H9 (cell line): ENCODE results near the gene AQP7. TPM values are rescaled to one million over a fixed set of nuclear protein-coding genes. Genes with fewer than 3 reads are reported as not detected.

Source experiments
- DNase-seq: peaks from one replicate; pipeline ENCODE4 v3.0.0-alpha.2; 2017
- H2AFZ ChIP-seq: one replicate; pipeline ENCODE4 v1.6.1; 2013; ENCODE audit warnings: mild to moderate bottlenecking, low read length, control low read depth, moderate library complexity
- H2AK5ac ChIP-seq: 2 replicates; pipeline ENCODE4 v1.6.1; 2013; ENCODE audit warnings: low read length, control low read depth, mixed read lengths; ENCODE audit not compliant: insufficient read length
- H2BK120ac ChIP-seq: one replicate; pipeline ENCODE4 v1.6.1; 2013; ENCODE audit warnings: low read depth, mild to moderate bottlenecking, low read length, control low read depth, inconsistent platforms; ENCODE audit not compliant: poor library complexity, severe bottlenecking
- H2BK12ac ChIP-seq: 2 replicates; pipeline ENCODE4 v1.6.1; 2013; ENCODE audit warnings: low read length, control low read depth, mixed read lengths, low read depth; ENCODE audit not compliant: insufficient read length
- H2BK15ac ChIP-seq: 2 replicates; pipeline ENCODE4 v1.6.1; 2013; ENCODE audit warnings: low read depth, low read length, control low read depth
- H2BK20ac ChIP-seq: one replicate; pipeline ENCODE4 v1.6.1; 2013; ENCODE audit warnings: low read depth, mild to moderate bottlenecking, low read length, control low read depth, inconsistent platforms; ENCODE audit not compliant: poor library complexity, severe bottlenecking
- H2BK5ac ChIP-seq: 2 replicates; pipeline ENCODE4 v1.6.1; 2013; ENCODE audit warnings: low read length, control low read depth, mixed read lengths; ENCODE audit not compliant: insufficient read length
- H3K14ac ChIP-seq: 2 replicates; pipeline ENCODE4 v1.6.1; 2013; ENCODE audit warnings: low read length, control low read depth; ENCODE audit not compliant: insufficient read depth
- H3K18ac ChIP-seq: 2 replicates; pipeline ENCODE4 v1.6.1; 2013; ENCODE audit warnings: low read depth, mild to moderate bottlenecking, mixed read lengths, low read length, control low read depth; ENCODE audit not compliant: insufficient read length
- H3K23ac ChIP-seq: 2 replicates; pipeline ENCODE4 v1.6.1; 2013; ENCODE audit warnings: low read length, control low read depth, mixed read lengths, low read depth; ENCODE audit not compliant: insufficient read length
- H3K23me2 ChIP-seq: 2 replicates; pipeline ENCODE4 v1.6.1; 2013; ENCODE audit warnings: low read depth, mild to moderate bottlenecking, mixed read lengths, low read length, control low read depth; ENCODE audit not compliant: insufficient read length, poor library complexity, severe bottlenecking
- H3K27ac ChIP-seq: 2 replicates; pipeline ENCODE4 v1.5.1; 2013; ENCODE audit warnings: low read length, control low read depth, mixed read lengths, low read depth; ENCODE audit not compliant: insufficient read length
- H3K27me3 ChIP-seq: 2 replicates; pipeline ENCODE4 v1.6.1; 2013; ENCODE audit warnings: low read length, control low read depth, inconsistent platforms; ENCODE audit not compliant: insufficient read depth
- H3K4ac ChIP-seq: 2 replicates; pipeline ENCODE4 v1.6.1; 2013; ENCODE audit warnings: low read depth, mild to moderate bottlenecking, control low read depth, inconsistent platforms, low read length, moderate library complexity
- H3K4me1 ChIP-seq: 2 replicates; pipeline ENCODE4 v1.6.1; 2013; ENCODE audit warnings: low read length, control low read depth, inconsistent platforms; ENCODE audit not compliant: insufficient read depth
- H3K4me2 ChIP-seq: 2 replicates; pipeline ENCODE4 v1.6.1; 2013; ENCODE audit warnings: low read length, control low read depth, mixed read lengths; ENCODE audit not compliant: insufficient read length, insufficient read depth
- H3K56ac ChIP-seq: 2 replicates; pipeline ENCODE4 v1.6.1; 2013; ENCODE audit warnings: low read depth, mild to moderate bottlenecking, mixed read lengths, low read length, control low read depth; ENCODE audit not compliant: insufficient read length
- H3K79me1 ChIP-seq: 2 replicates; pipeline ENCODE4 v1.6.1; 2013; ENCODE audit warnings: low read depth, mild to moderate bottlenecking, moderate library complexity, low read length, control low read depth, inconsistent platforms; ENCODE audit not compliant: insufficient read depth, poor library complexity, severe bottlenecking
- H3K79me2 ChIP-seq: 2 replicates; pipeline ENCODE4 v1.6.1; 2013; ENCODE audit warnings: low read length, control low read depth, inconsistent platforms; ENCODE audit not compliant: insufficient read depth
- H3K9ac ChIP-seq: 2 replicates; pipeline ENCODE4 v1.6.1; 2013; ENCODE audit warnings: low read length, control low read depth, mixed read lengths; ENCODE audit not compliant: insufficient read length; ENCODE audit errors: extremely low read depth
- H3K9me3 ChIP-seq: one replicate; pipeline ENCODE4 v1.6.1; 2013; ENCODE audit warnings: low read depth, low read length, inconsistent platforms; ENCODE audit not compliant: control insufficient read depth
- H3T11ph ChIP-seq: one replicate; pipeline ENCODE4 v1.6.1; 2013; ENCODE audit warnings: mild to moderate bottlenecking, low read length, control low read depth, inconsistent platforms
- H4K20me1 ChIP-seq: one replicate; pipeline ENCODE4 v1.6.1; 2013; ENCODE audit not compliant: control insufficient read depth, insufficient read length, insufficient read depth
- H4K5ac ChIP-seq: 2 replicates; pipeline ENCODE4 v1.6.1; 2013; ENCODE audit warnings: low read depth, mild to moderate bottlenecking, mixed read lengths, low read length, control low read depth; ENCODE audit not compliant: insufficient read length
- H4K8ac ChIP-seq: replicated peaks from 2 replicates; pipeline ENCODE4 v1.6.1; 2013; ENCODE audit warnings: low read length, control low read depth, mixed read lengths, low read depth; ENCODE audit not compliant: insufficient read length
- H4K91ac ChIP-seq: 2 replicates; pipeline ENCODE4 v1.6.1; 2013; ENCODE audit warnings: low read depth, mild to moderate bottlenecking, moderate library complexity, mixed read lengths, low read length, control low read depth; ENCODE audit not compliant: insufficient read length
- H3K27ac Mint-ChIP-seq, 3 experiments: 2 replicates in 2 of 3; 3 replicates in 1 of 3; pipeline ENCODE4 v1.8.0; 2020 to 2021; ENCODE audit warnings: mixed read lengths in 3 of 3, mild to moderate bottlenecking in 1 of 3, moderate library complexity in 1 of 3
- H3K27me3 Mint-ChIP-seq: 2 replicates; pipeline ENCODE4 v1.8.0; 2021; ENCODE audit warnings: low read depth, mild to moderate bottlenecking, moderate library complexity, mixed read lengths
- H3K36me3 Mint-ChIP-seq, 3 experiments: 2 replicates in 2 of 3; 3 replicates in 1 of 3; pipeline ENCODE4 v1.8.0; 2020 to 2021; ENCODE audit warnings: low read depth in 3 of 3, mixed read lengths in 3 of 3; ENCODE audit not compliant: insufficient read depth in 1 of 3
- H3K4me1 Mint-ChIP-seq, 2 experiments: 2 replicates each; pipeline ENCODE4 v1.8.0; 2020; ENCODE audit warnings: mixed read lengths in 2 of 2
- H3K4me3 Mint-ChIP-seq, 2 experiments: 2 replicates in 1 of 2; 3 replicates in 1 of 2; pipeline ENCODE4 v1.8.0; 2020 to 2021; ENCODE audit warnings: mild to moderate bottlenecking in 2 of 2, mixed read lengths in 2 of 2, moderate library complexity in 1 of 2
- H3K9me3 Mint-ChIP-seq, 2 experiments: 2 replicates in 1 of 2; 3 replicates in 1 of 2; pipeline ENCODE4 v1.8.0; 2020; ENCODE audit warnings: mild to moderate bottlenecking in 2 of 2, mixed read lengths in 2 of 2, moderate library complexity in 1 of 2
- CTCF ChIP-seq: fragments of 200-600 bp; sonication (generic); conservative IDR thresholded peaks from 3 replicates; pipeline ENCODE4 v1.8.0; 2021; ENCODE audit warnings: antibody characterized with exemption, mild to moderate bottlenecking
- WGBS: extraction: QIAGEN DNeasy Blood & Tissue Kit; methylation state at CpG from one replicate; pipeline ENCODE4 v1.1.7; 2013; ENCODE audit warnings: missing lambda C conversion rate, low lambda C conversion rate, mixed read lengths; ENCODE audit not compliant: insufficient read length; ENCODE audit errors: extremely low coverage; 5-methylcytosine and 5-hydroxymethylcytosine counted together
- total RNA-seq: library from RNA; stranded (reverse); gene quantifications from 2 replicates; pipeline ENCODE4 v1.2.1, GENCODE V29; 2021

Gene AQP7
- total RNA-seq, 1 experiment from 2014 or later = not detected

- H3K36me3 Mint-ChIP-seq = no peaks in the 10 kb centered on the region
- H3K27ac ChIP-seq = no peak overlapping the region
- no peak overlapping the region for H3K23ac ChIP-seq
- no peak overlapping the region for H3K4ac ChIP-seq
- H3K79me1 ChIP-seq = no peaks in the 10 kb centered on the region
- H2BK120ac ChIP-seq = no peak overlapping the region
- no peak overlapping the region for H3K4me3 Mint-ChIP-seq
- no peak overlapping the region for H3K56ac ChIP-seq
- no peaks in the 10 kb centered on the region for H3K79me2 ChIP-seq
- no peak overlapping the region for H4K5ac ChIP-seq
- H4K8ac ChIP-seq = no peak overlapping the region
- no peak overlapping the region for H2BK12ac ChIP-seq
- no peaks in the 10 kb centered on the region for H3K9me3 Mint-ChIP-seq
- no CpG with 5 or more reads among the region's 8 CpGs for WGBS
- H3K23me2 ChIP-seq = no peaks in the 10 kb centered on the region
- H3K9me3 ChIP-seq = no peaks in the 10 kb centered on the region
- H2AK5ac ChIP-seq = no peak overlapping the region
- H3K4me2 ChIP-seq = no peak overlapping the region
- H3K27me3 Mint-ChIP-seq = no peaks in the 10 kb centered on the region; the same call in 1 of the 2 replicates
- no peak overlapping the region for H3T11ph ChIP-seq
- H2BK15ac ChIP-seq = no peak overlapping the region
- peaks cover 11 to 13% of the 10 kb centered on the region in 2 experiments for H3K4me1 Mint-ChIP-seq
- TF ChIP-seq CTCF = no peak
- DNase-seq = no peak
- H3K14ac ChIP-seq = no peak overlapping the region
- H4K20me1 ChIP-seq = no peaks in the 10 kb centered on the region
- no peak overlapping the region for H2BK20ac ChIP-seq
- H3K4me1 ChIP-seq = no peaks in the 10 kb centered on the region
- H3K27ac Mint-ChIP-seq = no peak overlapping the region
- no peaks in the 10 kb centered on the region for H3K27me3 ChIP-seq
- H3K9ac ChIP-seq = no peak overlapping the region
- no peak overlapping the region for H3K18ac ChIP-seq
- H2BK5ac ChIP-seq = no peak overlapping the region
- H4K91ac ChIP-seq = no peak overlapping the region
- H2AFZ ChIP-seq = no peak overlapping the region
Observed at GRCh38 chr9:33433871-33434270, 31.5 kb upstream of the AQP7 start.
